ENCODE results near the gene HMHB1. TPM values are rescaled to one million over a fixed set of nuclear protein-coding genes. Genes with fewer than 3 reads are reported as not detected.
A peak's percentile ranks its signal among the peaks of the same experiment; 100 is the strongest.

The HMHB1 gene
- total and polyA plus RNA-seq, 2 donors (not counting 1 experiment from before 2014, with no cell fraction given): not detected

DNA sequence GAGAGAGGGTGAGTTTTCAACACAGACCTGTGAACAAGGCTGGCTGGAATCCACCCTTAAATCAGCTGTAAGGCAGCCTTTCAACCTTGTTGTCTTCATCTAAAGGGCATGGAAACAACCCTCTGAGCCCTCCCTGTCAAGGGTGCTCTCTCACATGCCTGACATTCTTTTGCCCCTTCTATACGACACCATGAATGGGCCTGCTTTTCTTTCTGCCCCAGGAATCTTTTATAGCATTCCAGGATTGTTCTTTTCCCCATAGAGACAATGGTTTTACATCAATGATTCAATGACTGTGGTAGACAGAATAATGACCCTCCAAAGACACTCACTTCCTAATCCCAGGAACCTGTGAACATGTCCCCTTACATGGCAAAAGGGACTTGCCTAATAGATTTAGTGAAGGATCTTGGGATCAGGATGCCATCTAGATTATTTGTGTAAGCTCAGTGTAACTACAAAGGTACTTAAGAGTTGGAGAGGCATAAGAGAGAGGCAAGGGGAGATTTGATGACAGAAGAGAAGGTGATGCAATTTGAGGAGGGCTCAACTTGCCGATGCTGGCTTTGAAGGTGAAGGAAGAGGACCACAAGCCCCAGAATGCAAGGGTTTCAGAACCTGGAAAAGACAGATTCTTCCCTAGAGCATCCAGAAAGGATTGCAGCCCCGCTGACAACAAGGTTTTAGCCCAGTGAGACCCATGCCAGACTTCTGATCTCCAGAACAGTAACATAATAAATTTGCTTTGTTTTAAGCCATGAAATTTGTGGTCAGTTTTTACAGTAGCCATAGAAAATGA, 29.2 kb upstream of the HMHB1 start:
- H3K9ac ChIP-seq (ENCODE audit: insufficient read depth, low read length): no peak overlapping the region
- no peaks in the 10 kb centered on the region for H3K27me3 ChIP-seq (ENCODE audit: control insufficient read depth, insufficient read depth, low read length)
- H4K20me1 ChIP-seq (ENCODE audit: control insufficient read depth, extremely low read depth, insufficient read depth, low read length): no peaks in the 10 kb centered on the region
- no peak overlapping the region for H2AFZ ChIP-seq (ENCODE audit: low read length)
- H3K36me3 ChIP-seq (ENCODE audit: control insufficient read depth, insufficient read depth, low read length): no peaks in the 10 kb centered on the region
- no peak overlapping the region for H3K27ac ChIP-seq (ENCODE audit: insufficient read depth, low read length)
- peaks cover 2% of the 10 kb centered on the region for H3K4me1 ChIP-seq (ENCODE audit: control insufficient read depth, extremely low read depth, insufficient read depth, low read length)
- DNase-seq (ENCODE audit: low read depth in 2 of 2): peak in 1 of 2 donors; percentile 38
- H3K79me2 ChIP-seq (ENCODE audit: control insufficient read depth, insufficient read depth, low read length): no peaks in the 10 kb centered on the region
- no peak overlapping the region for H3K4me3 ChIP-seq (replicated peaks in 1 of 4; ENCODE audit: control extremely low read depth in 1 of 4, insufficient read depth in 1 of 4, low read depth in 3 of 4, low read length in 4 of 4)
- no peak for TF ChIP-seq EZH2 (IDR thresholded peaks at IDR 0.05; ENCODE audit: low read length, missing control alignments)
- TF ChIP-seq, protein P1, sequence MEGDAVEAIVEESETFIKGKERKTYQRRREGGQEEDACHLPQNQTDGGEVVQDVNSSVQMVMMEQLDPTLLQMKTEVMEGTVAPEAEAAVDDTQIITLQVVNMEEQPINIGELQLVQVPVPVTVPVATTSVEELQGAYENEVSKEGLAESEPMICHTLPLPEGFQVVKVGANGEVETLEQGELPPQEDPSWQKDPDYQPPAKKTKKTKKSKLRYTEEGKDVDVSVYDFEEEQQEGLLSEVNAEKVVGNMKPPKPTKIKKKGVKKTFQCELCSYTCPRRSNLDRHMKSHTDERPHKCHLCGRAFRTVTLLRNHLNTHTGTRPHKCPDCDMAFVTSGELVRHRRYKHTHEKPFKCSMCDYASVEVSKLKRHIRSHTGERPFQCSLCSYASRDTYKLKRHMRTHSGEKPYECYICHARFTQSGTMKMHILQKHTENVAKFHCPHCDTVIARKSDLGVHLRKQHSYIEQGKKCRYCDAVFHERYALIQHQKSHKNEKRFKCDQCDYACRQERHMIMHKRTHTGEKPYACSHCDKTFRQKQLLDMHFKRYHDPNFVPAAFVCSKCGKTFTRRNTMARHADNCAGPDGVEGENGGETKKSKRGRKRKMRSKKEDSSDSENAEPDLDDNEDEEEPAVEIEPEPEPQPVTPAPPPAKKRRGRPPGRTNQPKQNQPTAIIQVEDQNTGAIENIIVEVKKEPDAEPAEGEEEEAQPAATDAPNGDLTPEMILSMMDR (conservative IDR thresholded peaks at IDR 0.05 in 1 of 2, IDR thresholded peaks at IDR 0.05 in 1 of 2; ENCODE audit: low read depth in 1 of 2, low read length in 2 of 2): no peak
- no peaks in the 10 kb centered on the region for H3K9me3 ChIP-seq (ENCODE audit: control insufficient read depth, insufficient read depth, low read depth, low read length)
- no peak overlapping the region for H3K4me2 ChIP-seq (ENCODE audit: extremely low read depth, insufficient read depth, low read length)

- H2AFZ ChIP-seq (ENCODE audit: low read length): no peak overlapping the region
- H3K36me3 ChIP-seq (ENCODE audit: control insufficient read depth, insufficient read depth, low read length): no peaks in the 10 kb centered on the region
- H4K20me1 ChIP-seq (ENCODE audit: control insufficient read depth, extremely low read depth, insufficient read depth, low read length): no peaks in the 10 kb centered on the region
- H3K79me2 ChIP-seq (ENCODE audit: control insufficient read depth, insufficient read depth, low read length): no peaks in the 10 kb centered on the region
- H3K27ac ChIP-seq (ENCODE audit: insufficient read depth, low read length): no peak overlapping the region
- no peaks in the 10 kb centered on the region for H3K9me3 ChIP-seq (ENCODE audit: control insufficient read depth, insufficient read depth, low read depth, low read length)
- no peak overlapping the region for H3K4me3 ChIP-seq (replicated peaks in 1 of 4; ENCODE audit: control extremely low read depth in 1 of 4, insufficient read depth in 1 of 4, low read depth in 3 of 4, low read length in 4 of 4)
- H3K9ac ChIP-seq (ENCODE audit: insufficient read depth, low read length): no peak overlapping the region
- no peak overlapping the region for H3K4me2 ChIP-seq (ENCODE audit: extremely low read depth, insufficient read depth, low read length)
- H3K27me3 ChIP-seq (ENCODE audit: control insufficient read depth, insufficient read depth, low read length): no peaks in the 10 kb centered on the region
- no peak for TF ChIP-seq EZH2 (IDR thresholded peaks at IDR 0.05; ENCODE audit: low read length, missing control alignments)
- TF ChIP-seq, protein P1 (conservative IDR thresholded peaks at IDR 0.05 in 1 of 2, IDR thresholded peaks at IDR 0.05 in 1 of 2; ENCODE audit: low read depth in 1 of 2, low read length in 2 of 2): no peak
- peaks cover 2% of the 10 kb centered on the region for H3K4me1 ChIP-seq (ENCODE audit: control insufficient read depth, extremely low read depth, insufficient read depth, low read length)
- DNase-seq (ENCODE audit: low read depth in 2 of 2): no peak
Observed at GRCh38 chr5:143788401-143788800, 23.6 kb upstream of the HMHB1 start.

- TF ChIP-seq, protein P1 (conservative IDR thresholded peaks at IDR 0.05 in 1 of 2, IDR thresholded peaks at IDR 0.05 in 1 of 2; ENCODE audit: low read depth in 1 of 2, low read length in 2 of 2): no peak
- no peak for TF ChIP-seq EZH2 (IDR thresholded peaks at IDR 0.05; ENCODE audit: low read length, missing control alignments)
- H3K9ac ChIP-seq (ENCODE audit: insufficient read depth, low read length): no peak overlapping the region
- no peaks in the 10 kb centered on the region for H3K36me3 ChIP-seq (ENCODE audit: control insufficient read depth, insufficient read depth, low read length)
- no peaks in the 10 kb centered on the region for H3K27me3 ChIP-seq (ENCODE audit: control insufficient read depth, insufficient read depth, low read length)
- no peak overlapping the region for H3K4me3 ChIP-seq (replicated peaks in 1 of 4; ENCODE audit: control extremely low read depth in 1 of 4, insufficient read depth in 1 of 4, low read depth in 3 of 4, low read length in 4 of 4)
- H3K4me1 ChIP-seq (ENCODE audit: control insufficient read depth, extremely low read depth, insufficient read depth, low read length): peaks cover 2% of the 10 kb centered on the region
- no peak overlapping the region for H2AFZ ChIP-seq (ENCODE audit: low read length)
- H4K20me1 ChIP-seq (ENCODE audit: control insufficient read depth, extremely low read depth, insufficient read depth, low read length): no peaks in the 10 kb centered on the region
- H3K9me3 ChIP-seq (ENCODE audit: control insufficient read depth, insufficient read depth, low read depth, low read length): no peaks in the 10 kb centered on the region
- H3K4me2 ChIP-seq (ENCODE audit: extremely low read depth, insufficient read depth, low read length): no peak overlapping the region
- no peak overlapping the region for H3K27ac ChIP-seq (ENCODE audit: insufficient read depth, low read length)
- no peaks in the 10 kb centered on the region for H3K79me2 ChIP-seq (ENCODE audit: control insufficient read depth, insufficient read depth, low read length)
- DNase-seq (ENCODE audit: low read depth in 2 of 2): no peak
Observed at GRCh38 chr5:143790457-143791112, 21.4 kb upstream of the HMHB1 start.

All from fibroblast of lung (primary cell).